ENCODE data around the gene DIO1. TPM values are rescaled to one million over a fixed set of nuclear protein-coding genes. Genes with fewer than 3 reads are reported as not detected.

The DIO1 gene
- total RNA-seq, 1 experiment from 2014 or later = not detected

- POLR2A ChIA-PET (ENCODE audit: unreplicated experiment) = no interaction called here
- intact Hi-C loops (cut with micrococcal nuclease; ENCODE audit: unreplicated experiment) = no loop called here
- BruUV-seq (replicated peaks) = no TSS peak
These were observed 3.0 kb upstream of the DIO1 start for GRCh38 chr1:53891018-53891417.

GRCh38 chr1:53891678-53892077, 2.3 kb upstream of the DIO1 start:
- Histone ChIP-seq H3K9me2 (ENCODE audit: insufficient read depth) (no peaks in the 10 kb centered on the region), H3K36me3 (ENCODE audit: low read depth) (no peaks in the 10 kb centered on the region), H3K27ac (no peak overlapping the region), H3F3A (ENCODE audit: insufficient read depth, low read depth) (peaks cover 14% of the 10 kb centered on the region; the same call in 1 of the 2 replicates), H3K79me2 (ENCODE audit: low read depth) (peaks cover 6% of the 10 kb centered on the region), H3K4me2 (no peak overlapping the region), H2AFZ (no peak overlapping the region), H4K20me1 (ENCODE audit: insufficient read depth) (no peaks in the 10 kb centered on the region), H3K4me3 (no peak overlapping the region), H3K27me3 (ENCODE audit: insufficient read depth, low read depth) (no peaks in the 10 kb centered on the region), H3K4me1 (replicated peaks; ENCODE audit: insufficient read depth) (peaks cover 30% of the 10 kb centered on the region), H3K9me3 (ENCODE audit: insufficient read depth, low read depth) (no peaks in the 10 kb centered on the region)
- no TSS peak for BruUV-seq (replicated peaks)
- intact Hi-C loops (cut with micrococcal nuclease; ENCODE audit: unreplicated experiment) = no loop called here
- no peak for TF ChIP-seq EZH2 (IDR thresholded peaks at IDR 0.05; ENCODE audit: low read depth)
- TF ChIP-seq CTCF (conservative IDR thresholded peaks at IDR 0.05) = no peak
- no peak for DNase-seq
- CTCF ChIA-PET = no interaction called here
- POLR2A ChIA-PET (ENCODE audit: unreplicated experiment) = interaction anchor here (0.6 kb wide), 1 partner anchor 68 kb away, joined by 5 read pairs; no protein-coding TSS in a partner anchor

More at GRCh38 chr1:53891018-53891417, 3.0 kb upstream of the DIO1 start:
- CTCF ChIA-PET = no interaction called here
- H3K9me3 ChIP-seq (ENCODE audit: insufficient read depth, low read depth) = no peaks in the 10 kb centered on the region
- peaks cover 6% of the 10 kb centered on the region for H3K79me2 ChIP-seq (ENCODE audit: low read depth)
- H3K9me2 ChIP-seq (ENCODE audit: insufficient read depth) = no peaks in the 10 kb centered on the region
- no peak for DNase-seq
- H3K36me3 ChIP-seq (ENCODE audit: low read depth) = no peaks in the 10 kb centered on the region
- TF ChIP-seq CTCF (conservative IDR thresholded peaks at IDR 0.05) = no peak
- no peak for TF ChIP-seq EZH2 (IDR thresholded peaks at IDR 0.05; ENCODE audit: low read depth)
- H2AFZ ChIP-seq = no peak overlapping the region
- H3K4me1 ChIP-seq (replicated peaks; ENCODE audit: insufficient read depth) = peaks cover 25% of the 10 kb centered on the region
- peak overlapping the region; percentile 83; the same call in 1 of the 2 replicates for H3K4me3 ChIP-seq
- no peaks in the 10 kb centered on the region for H4K20me1 ChIP-seq (ENCODE audit: insufficient read depth)
- H3F3A ChIP-seq (ENCODE audit: insufficient read depth, low read depth) = peaks cover 14% of the 10 kb centered on the region; the same call in 1 of the 2 replicates
- peak overlapping the region; percentile 81 for H3K27ac ChIP-seq
- peak overlapping the region; percentile 91 for H3K4me2 ChIP-seq
- no peaks in the 10 kb centered on the region for H3K27me3 ChIP-seq (ENCODE audit: insufficient read depth, low read depth)

- Histone ChIP-seq H3K4me1 (replicated peaks; ENCODE audit: insufficient read depth) (peaks cover 35% of the 10 kb centered on the region), H3K9me2 (ENCODE audit: insufficient read depth) (no peaks in the 10 kb centered on the region), H3K27me3 (ENCODE audit: insufficient read depth, low read depth) (no peaks in the 10 kb centered on the region), H3K79me2 (ENCODE audit: low read depth) (peaks cover 6% of the 10 kb centered on the region), H3K36me3 (ENCODE audit: low read depth) (no peaks in the 10 kb centered on the region), H3K4me3 (no peak overlapping the region), H3F3A (ENCODE audit: insufficient read depth, low read depth) (peaks cover 20% of the 10 kb centered on the region), H2AFZ (no peak overlapping the region), H3K9me3 (ENCODE audit: insufficient read depth, low read depth) (no peaks in the 10 kb centered on the region), H3K27ac (no peak overlapping the region), H3K4me2 (no peak overlapping the region), H4K20me1 (ENCODE audit: insufficient read depth) (no peaks in the 10 kb centered on the region)
- no peak for DNase-seq
- TF ChIP-seq CTCF (conservative IDR thresholded peaks at IDR 0.05) (no peak), EZH2 (IDR thresholded peaks at IDR 0.05; ENCODE audit: low read depth) (no peak)
- intact Hi-C loops (cut with micrococcal nuclease; ENCODE audit: unreplicated experiment) = no loop called here
- CTCF ChIA-PET = no interaction called here
- no TSS peak for BruUV-seq (replicated peaks)
- POLR2A ChIA-PET (ENCODE audit: unreplicated experiment) = no interaction called here
These were observed 1.1 kb upstream of the DIO1 start for GRCh38 chr1:53892911-53893310.
